Dedifferentiated amniotic fluid mesenchymal stem cell (primary cell): ENCODE results near the gene GCN1.
"Not testable (repeated sequence)": the region's sequence is repeated elsewhere in the genome, so short reads cannot be mapped to it uniquely, and the experiment has no call there.

Source experiments
- DNase-seq: peaks from one replicate; pipeline ENCODE4 v3.0.0-alpha.2; 2016; ENCODE audit errors: extremely low spot score

The GCN1 gene

DNA sequence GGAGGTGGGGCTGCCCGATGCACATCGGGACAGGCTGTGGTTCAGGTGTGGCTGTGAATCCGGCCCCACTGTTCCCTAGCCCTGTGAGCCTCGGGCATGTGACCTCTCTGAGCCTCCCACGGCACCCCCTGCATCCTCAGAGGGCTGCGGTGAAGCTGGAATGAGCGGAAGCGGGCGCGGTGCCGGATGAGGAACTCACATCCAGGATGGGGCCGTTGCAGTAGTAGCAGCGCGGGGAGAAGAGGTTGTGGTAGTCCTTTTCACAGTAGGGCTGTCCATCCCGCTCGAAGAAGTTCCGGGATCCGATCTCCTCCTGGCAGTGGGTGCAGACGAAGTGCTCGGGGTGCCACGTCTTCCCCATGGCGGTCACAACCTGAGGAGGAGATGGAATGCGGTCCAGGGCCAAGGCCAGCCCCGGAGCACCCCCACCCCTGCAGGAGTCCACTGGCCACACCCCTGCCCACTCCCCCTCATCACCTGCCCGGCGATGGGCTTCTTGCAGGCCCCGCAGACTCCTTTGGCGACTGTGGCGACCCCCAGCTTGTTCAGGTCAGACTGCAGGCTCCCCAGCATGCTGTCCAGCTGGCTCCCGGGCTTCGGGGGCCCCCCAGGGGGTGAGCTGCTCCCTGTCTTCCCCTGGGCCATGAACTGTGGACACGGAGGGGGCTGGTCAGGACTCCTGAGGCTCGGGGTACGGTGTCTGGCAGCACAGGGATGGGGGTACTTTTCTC lies 20.3 kb upstream of the GCN1 start:
- DNase-seq: no peak

DNA sequence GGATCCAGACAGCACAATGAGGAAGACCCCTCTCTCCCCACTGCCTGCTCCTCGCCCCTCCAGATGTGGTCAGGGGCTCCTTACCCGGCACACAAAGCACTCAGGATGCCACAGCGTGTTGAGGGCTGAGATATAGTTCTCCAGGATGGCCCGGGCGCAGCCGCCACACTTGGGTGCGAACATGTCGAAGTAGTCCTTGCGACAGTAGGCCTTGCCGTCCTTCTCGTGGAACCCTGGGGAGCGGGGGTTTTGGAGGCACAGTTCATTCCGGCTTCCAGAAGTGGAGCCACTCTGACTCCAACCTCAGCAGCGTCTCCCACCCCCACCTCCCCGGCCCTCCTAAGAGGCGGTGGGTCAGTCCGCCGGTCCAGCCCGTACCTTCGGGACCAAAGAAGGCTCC lies 19.2 kb upstream of the GCN1 start:
- no peak for DNase-seq

- DNase-seq: not testable (repeated sequence)
Measured at GRCh38 chr12:120213182-120213581, 18.7 kb upstream of the GCN1 start.

DNA sequence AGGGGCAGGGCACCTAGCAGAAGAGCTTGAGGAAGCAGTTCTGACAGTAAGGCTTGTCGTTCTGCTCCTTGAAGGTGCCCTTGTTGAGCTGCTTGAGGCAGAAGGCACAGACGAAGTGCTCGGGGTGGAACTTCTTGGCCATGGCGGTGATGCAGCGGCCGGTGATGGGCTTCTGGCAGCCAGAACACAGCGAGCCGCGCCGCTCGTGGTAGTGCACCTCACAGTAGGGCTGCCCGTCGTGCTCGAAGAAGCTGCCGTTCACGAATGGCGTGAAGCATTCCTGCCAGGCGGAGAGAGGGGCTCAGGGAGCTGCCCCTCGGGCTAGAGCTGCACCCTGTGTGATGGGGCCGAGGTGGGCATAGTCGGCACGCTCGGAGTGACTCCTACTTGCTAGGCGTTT lies 17.8 kb upstream of the GCN1 start:
- no peak for DNase-seq

GRCh38 chr12:120211904-120212283 lies 17.4 kb upstream of the GCN1 start:
- DNase-seq: no peak

- no peak for DNase-seq
Measured at GRCh38 chr12:120211243-120211903, 16.9 kb upstream of the GCN1 start.

- DNase-seq: no peak
Measured at GRCh38 chr12:120209851-120210250, 15.3 kb upstream of the GCN1 start.

GRCh38 chr12:120207227-120207626 lies 12.7 kb upstream of the GCN1 start:
- DNase-seq: no peak

- DNase-seq: not testable (repeated sequence)
Measured at GRCh38 chr12:120206781-120207180, 12.3 kb upstream of the GCN1 start.

DNA sequence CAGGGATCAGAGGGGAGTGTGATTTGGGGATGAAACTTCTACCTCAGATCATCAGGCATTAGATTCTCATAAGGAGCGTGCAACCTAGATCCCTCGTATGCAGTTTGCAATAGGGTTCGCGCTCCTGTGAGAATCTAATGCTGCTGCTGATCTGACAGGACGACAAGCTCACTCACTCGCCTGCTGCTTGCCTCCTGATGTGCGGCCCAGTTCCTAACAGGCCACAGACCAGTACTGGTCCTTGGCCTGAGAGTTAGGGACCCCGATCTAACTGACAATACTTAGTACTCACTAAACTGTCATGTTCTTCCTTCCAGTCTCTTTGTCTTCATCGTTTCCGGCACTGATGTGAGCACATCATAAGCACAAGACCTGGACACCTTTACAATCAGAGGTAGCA lies 11.7 kb upstream of the GCN1 start:
- no peak for DNase-seq

- DNase-seq: no peak
Measured at GRCh38 chr12:120204171-120204570, 9.7 kb upstream of the GCN1 start.

DNA sequence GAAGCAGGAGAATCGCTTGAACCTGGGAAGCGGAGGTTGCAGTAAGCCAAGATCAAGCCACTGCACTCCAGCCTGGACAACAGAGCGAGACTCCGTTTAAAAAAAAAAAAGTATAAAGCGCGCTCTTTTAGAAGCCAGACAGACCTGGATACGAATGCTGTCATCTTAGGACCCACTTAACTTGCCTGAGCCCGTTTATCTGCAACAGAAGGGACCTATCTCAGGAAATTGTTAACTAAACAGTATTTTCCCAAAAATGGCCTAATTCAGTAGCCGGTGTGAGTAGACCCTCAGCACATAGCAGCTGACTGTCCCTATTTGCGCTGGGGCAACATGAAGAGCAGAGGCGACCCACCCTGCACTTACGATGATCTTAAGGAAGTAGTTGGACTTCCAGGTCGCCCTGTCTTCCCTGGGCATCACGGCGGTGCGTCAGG lies 5.9 kb upstream of the GCN1 start:
- DNase-seq: no peak

DNA sequence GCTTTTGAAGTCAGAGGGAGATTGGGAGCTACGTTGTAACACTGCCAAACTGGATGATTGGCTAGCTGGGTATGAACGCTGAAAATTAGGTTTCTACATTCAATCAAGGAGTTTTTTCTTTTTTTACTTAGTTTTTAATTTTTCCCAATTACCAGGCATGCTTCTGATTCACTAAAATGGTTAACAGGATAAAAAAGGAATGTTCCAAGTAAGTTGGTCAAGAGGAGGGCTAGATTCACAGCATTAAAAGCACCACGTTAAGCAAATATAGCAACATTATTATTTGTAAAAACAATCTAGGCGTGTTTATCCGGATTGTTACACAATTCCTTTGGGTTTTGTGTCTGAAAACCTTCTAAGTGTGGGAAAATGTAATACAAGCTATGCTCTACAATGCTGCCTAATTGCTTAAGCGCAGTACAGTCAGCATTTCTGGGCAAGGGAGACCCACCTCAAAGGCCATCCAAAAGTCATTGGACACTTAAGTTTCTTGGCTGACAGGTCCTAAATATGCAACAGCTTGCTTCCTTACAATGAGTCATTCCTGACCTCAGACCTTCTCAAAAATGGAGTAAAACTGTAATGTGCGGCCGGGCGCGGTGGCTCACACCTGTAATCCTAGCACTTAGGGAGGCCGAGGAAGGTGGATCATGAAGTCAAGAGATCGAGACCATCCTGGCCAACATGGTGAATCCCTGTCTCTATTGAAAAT lies 5.2 kb upstream of the GCN1 start:
- DNase-seq: peak; percentile 49

- DNase-seq: peak; percentile 6
Measured at GRCh38 chr12:120199025-120199424, 4.5 kb upstream of the GCN1 start.

GRCh38 chr12:120197542-120197887 lies 3.0 kb upstream of the GCN1 start:
- DNase-seq: no peak

DNA sequence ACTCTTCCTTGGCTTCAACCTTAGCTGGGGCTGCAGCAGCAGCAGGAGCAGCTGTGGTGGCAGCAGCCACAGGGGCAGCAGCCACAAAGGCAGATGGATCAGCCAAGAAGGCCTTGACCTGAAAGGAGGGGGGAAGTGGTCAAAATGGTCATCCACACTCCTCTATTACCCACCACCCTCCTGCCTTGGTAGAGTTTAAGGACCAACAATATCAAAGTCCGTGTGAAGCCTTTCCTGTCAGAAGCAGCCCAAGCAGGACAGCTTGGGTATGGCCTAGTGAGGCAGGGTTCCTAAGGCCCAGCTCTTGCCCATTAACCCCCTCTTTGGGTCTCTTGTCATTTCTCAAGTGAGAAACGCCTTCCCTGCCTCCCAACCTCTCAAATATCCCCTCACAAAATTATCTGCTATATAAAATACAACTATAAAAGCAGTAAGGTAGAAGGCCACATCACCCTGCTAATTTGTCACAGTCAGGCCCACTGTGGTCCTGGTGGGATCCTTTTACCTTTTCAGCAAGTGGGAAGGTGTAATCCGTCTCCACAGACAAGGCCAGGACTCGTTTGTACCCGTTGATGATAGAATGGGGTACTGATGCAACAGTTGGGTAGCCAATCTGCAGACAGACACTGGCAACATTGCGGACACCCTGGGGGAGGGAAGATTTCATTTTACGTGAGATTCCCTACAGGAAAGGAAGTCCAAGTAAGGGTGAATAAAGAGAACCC lies 2.5 kb upstream of the GCN1 start:
- peak; percentile 6 for DNase-seq

GRCh38 chr12:120196363-120196762 lies 1.8 kb upstream of the GCN1 start:
- DNase-seq: peak; percentile 14

GRCh38 chr12:120194226-120194533 lies 335 bp downstream of the GCN1 start:
- no peak for DNase-seq

GRCh38 chr12:120193286-120193685 lies 1.2 kb downstream of the GCN1 start:
- DNase-seq: not testable (repeated sequence)

- DNase-seq: no peak
Measured at GRCh38 chr12:120190985-120191480, 3.5 kb downstream of the GCN1 start.

GRCh38 chr12:120190386-120190785 lies 4.1 kb downstream of the GCN1 start:
- DNase-seq: no peak

DNA sequence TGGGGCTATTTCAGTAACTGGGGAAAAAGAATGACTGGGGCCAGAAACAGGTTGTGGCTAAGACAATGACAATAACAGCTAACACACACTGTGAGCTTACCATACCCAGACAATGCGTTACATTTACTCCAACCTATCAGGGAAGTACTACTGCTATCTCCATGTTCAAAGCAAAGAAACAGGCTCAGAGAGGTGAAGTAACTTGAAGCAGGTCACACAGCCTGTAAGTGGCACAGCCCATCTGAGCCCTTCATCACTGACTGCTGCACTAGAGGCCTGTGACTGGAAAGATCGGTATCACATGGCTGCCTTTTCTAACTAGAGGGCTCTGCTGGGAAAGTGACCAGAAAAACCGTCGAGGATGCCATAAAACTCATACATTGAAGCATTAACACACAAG lies 7.9 kb downstream of the GCN1 start:
- no peak for DNase-seq
